ENCODE results near the gene BICRAL.

- TF ChIP-seq, protein P1, sequence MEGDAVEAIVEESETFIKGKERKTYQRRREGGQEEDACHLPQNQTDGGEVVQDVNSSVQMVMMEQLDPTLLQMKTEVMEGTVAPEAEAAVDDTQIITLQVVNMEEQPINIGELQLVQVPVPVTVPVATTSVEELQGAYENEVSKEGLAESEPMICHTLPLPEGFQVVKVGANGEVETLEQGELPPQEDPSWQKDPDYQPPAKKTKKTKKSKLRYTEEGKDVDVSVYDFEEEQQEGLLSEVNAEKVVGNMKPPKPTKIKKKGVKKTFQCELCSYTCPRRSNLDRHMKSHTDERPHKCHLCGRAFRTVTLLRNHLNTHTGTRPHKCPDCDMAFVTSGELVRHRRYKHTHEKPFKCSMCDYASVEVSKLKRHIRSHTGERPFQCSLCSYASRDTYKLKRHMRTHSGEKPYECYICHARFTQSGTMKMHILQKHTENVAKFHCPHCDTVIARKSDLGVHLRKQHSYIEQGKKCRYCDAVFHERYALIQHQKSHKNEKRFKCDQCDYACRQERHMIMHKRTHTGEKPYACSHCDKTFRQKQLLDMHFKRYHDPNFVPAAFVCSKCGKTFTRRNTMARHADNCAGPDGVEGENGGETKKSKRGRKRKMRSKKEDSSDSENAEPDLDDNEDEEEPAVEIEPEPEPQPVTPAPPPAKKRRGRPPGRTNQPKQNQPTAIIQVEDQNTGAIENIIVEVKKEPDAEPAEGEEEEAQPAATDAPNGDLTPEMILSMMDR (IDR thresholded peaks at IDR 0.05), result peak; percentile 80 to 88 (median 81)
- TF ChIP-seq POLR2A (IDR thresholded peaks at IDR 0.05) (no peak), POLR2AphosphoS5 (IDR thresholded peaks at IDR 0.05) (no peak), EP300 (IDR thresholded peaks at IDR 0.05; ENCODE audit: low read depth) (no peak)
Observed at GRCh38 chr6:42898891-42899361, 117.1 kb downstream of the BICRAL start.
